IPS DF 6.9 (cell line): ENCODE results near the gene PRPH.
"Not testable (repeated sequence)": the region's sequence is repeated elsewhere in the genome, so short reads cannot be mapped to it uniquely, and the experiment has no call there.

Experiments
- DNase-seq: peaks from one replicate; pipeline ENCODE4 v3.0.0-alpha.2; 2013; ENCODE audit warnings: low read depth, low spot score
- H3K27ac ChIP-seq: one replicate; pipeline ENCODE4 v1.5.1; 2013; ENCODE audit warnings: low read length, control low read depth
- H3K27me3 ChIP-seq: 2 replicates; pipeline ENCODE4 v1.6.1; 2013; ENCODE audit warnings: mild to moderate bottlenecking, low read length; ENCODE audit not compliant: control insufficient read depth, insufficient read depth
- H3K36me3 ChIP-seq: 2 replicates; pipeline ENCODE4 v1.6.1; 2013; ENCODE audit warnings: low read length; ENCODE audit not compliant: control insufficient read depth, insufficient read depth
- H3K4me1 ChIP-seq: 2 replicates; pipeline ENCODE4 v1.6.1; 2013; ENCODE audit warnings: low read length; ENCODE audit not compliant: control insufficient read depth, insufficient read depth
- H3K4me3 ChIP-seq: 2 replicates; pipeline ENCODE4 v1.5.1; 2013; ENCODE audit warnings: mild to moderate bottlenecking, low read length
- H3K9me3 ChIP-seq: 2 replicates; pipeline ENCODE4 v1.6.1; 2013; ENCODE audit warnings: low read length, inconsistent platforms; ENCODE audit not compliant: control insufficient read depth, insufficient read depth
- WGBS: extraction: QIAGEN DNeasy Blood & Tissue Kit; methylation state at CpG from one replicate; pipeline ENCODE4 v1.1.7; 2013; ENCODE audit warnings: mixed read lengths, missing lambda C conversion rate; ENCODE audit not compliant: insufficient read length, insufficient coverage; 5-methylcytosine and 5-hydroxymethylcytosine counted together

Gene PRPH

GRCh38 chr12:49277466-49277865 lies 17.5 kb upstream of the PRPH start:
- DNase-seq, result no peak
- H3K27ac ChIP-seq, result no peak overlapping the region
- H3K4me3 ChIP-seq, result no peak overlapping the region
- 0 out of 2 replicates have a peak, but pooled peaks cover 2% of the 10 kb centered on the region for H3K4me1 ChIP-seq
- no CpG with 5 or more reads among the region's 7 CpGs for WGBS
- H3K9me3 ChIP-seq, result no peaks in the 10 kb centered on the region
- H3K36me3 ChIP-seq, result peaks cover 4% of the 10 kb centered on the region; the same call in 1 of the 2 replicates
- no peaks in the 10 kb centered on the region; the same call in 1 of the 2 replicates for H3K27me3 ChIP-seq

DNA sequence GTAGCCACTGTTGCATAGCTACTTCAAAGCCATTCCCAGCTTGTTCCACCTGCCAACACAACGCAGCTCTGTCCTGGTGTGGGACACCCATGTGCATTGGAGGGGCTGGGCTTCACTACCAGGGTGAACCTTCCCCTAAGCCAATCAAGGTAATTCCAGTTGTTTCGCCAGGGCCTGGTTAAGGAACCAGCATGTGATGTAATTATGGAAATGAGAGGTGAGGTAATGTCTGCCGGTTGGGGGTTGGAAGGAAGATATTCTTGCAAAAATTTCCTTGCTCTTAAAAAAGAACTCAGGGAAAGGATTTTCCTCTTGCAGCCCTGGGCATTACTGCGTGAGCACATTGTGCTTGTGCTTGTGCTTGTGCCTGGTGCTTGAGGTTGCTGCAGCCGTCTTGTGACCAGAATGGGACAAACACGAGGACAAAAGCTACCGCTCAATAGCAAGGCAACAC lies 15.2 kb upstream of the PRPH start:
- DNase-seq, result no peak
- Histone ChIP-seq H3K27me3 (no peaks in the 10 kb centered on the region; the same call in 1 of the 2 replicates), H3K4me3 (no peak overlapping the region), H3K9me3 (no peaks in the 10 kb centered on the region), H3K4me1 (0 out of 2 replicates have a peak, but pooled peaks cover 2% of the 10 kb centered on the region), H3K36me3 (no peaks in the 10 kb centered on the region), H3K27ac (no peak overlapping the region)
- no CpG with 5 or more reads among the region's 7 CpGs for WGBS

GRCh38 chr12:49280545-49280944 lies 14.4 kb upstream of the PRPH start:
- H3K4me3 ChIP-seq, DNase-seq, H3K36me3 ChIP-seq, H3K9me3 ChIP-seq, H3K27me3 ChIP-seq, H3K27ac ChIP-seq, H3K4me1 ChIP-seq: not testable (repeated sequence)
- no CpG with 5 or more reads among the region's 6 CpGs for WGBS

GRCh38 chr12:49282302-49282701 lies 12.6 kb upstream of the PRPH start:
- no peak for DNase-seq
- Histone ChIP-seq H3K9me3 (no peaks in the 10 kb centered on the region), H3K4me1 (0 out of 2 replicates have a peak, but pooled peaks cover 2% of the 10 kb centered on the region), H3K36me3 (no peaks in the 10 kb centered on the region), H3K27ac (no peak overlapping the region), H3K4me3 (no peak overlapping the region), H3K27me3 (no peaks in the 10 kb centered on the region)
- 100% methylated on average over 1 of the region's 5 CpGs for WGBS

DNA sequence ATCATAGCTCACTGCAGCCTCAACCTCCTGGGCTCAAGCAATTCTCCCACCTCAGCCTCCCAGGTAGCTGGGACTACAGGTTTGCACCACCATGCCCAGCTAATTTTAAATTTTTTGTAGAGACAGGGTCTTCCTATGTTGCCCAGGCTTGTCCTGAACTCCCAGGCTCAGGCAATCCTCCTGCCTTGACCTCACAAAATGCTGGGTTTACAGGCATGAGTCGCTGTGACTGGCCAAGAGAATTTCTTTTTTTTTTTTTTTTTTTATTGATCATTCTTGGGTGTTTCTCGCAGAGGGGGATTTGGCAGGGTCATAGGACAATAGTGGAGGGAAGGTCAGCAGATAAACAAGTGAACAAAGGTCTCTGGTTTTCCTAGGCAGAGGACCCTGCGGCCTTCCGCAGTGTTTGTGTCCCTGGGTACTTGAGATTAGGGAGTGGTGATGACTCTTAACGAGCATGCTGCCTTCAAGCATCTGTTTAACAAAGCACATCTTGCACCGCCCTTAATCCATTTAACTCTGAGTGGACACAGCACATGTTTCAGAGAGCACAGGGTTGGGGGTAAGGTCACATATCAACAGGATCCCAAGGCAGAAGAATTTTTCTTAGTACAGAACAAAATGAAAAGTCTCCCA lies 12.1 kb upstream of the PRPH start:
- no CpG with 5 or more reads among the region's 6 CpGs for WGBS
- not testable (repeated sequence) for H3K27ac ChIP-seq, H3K4me3 ChIP-seq, H3K4me1 ChIP-seq, H3K27me3 ChIP-seq, H3K9me3 ChIP-seq, H3K36me3 ChIP-seq, DNase-seq

DNA sequence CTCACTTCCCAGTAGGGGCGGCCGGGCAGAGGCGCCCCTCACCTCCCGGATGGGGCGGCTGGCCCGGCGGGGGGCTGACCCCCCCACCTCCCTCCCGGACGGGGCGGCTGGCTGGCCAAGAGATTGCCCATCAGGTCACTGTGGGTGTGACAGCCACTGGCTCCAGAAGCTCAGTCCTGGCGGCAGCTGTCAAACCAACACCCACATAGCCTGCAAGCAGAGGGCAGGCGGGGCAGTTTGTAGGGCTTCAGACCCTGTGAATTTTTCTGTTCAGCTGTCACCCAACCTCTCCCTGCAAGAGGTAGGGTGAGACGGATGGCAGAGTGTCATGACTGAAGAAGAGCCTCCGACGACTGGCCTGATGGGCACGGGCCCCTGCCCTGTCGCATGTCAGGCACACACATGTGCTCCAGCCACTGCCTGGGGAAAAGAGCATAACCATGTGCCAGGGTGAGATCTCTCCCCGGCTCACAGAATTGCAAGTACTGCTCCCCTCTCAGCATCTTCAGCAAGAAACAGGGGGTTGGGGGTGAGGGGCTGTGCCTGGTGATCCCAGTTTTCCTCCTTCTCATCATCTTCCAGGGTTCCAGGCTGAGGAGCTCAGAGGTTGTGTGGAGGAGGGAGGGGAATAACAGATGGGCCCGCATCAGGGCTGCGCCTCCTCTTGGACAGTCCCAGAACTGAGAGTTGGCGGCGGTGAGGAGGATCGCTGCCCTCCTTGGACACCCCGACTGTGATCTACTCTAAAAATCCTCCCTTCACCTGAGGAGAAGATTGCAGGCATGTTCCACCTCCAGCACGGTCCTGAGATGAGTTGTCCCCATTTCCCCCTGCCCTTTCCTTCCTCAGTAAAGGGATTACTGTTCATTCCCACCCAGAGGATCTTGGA lies 11.2 kb upstream of the PRPH start:
- Histone ChIP-seq H3K4me3 (no peak overlapping the region), H3K27ac (no peak overlapping the region), H3K4me1 (0 out of 2 replicates have a peak, but pooled peaks cover 2% of the 10 kb centered on the region), H3K9me3 (no peaks in the 10 kb centered on the region), H3K36me3 (no peaks in the 10 kb centered on the region), H3K27me3 (no peaks in the 10 kb centered on the region)
- no CpG with 5 or more reads among the region's 25 CpGs for WGBS
- no peak for DNase-seq

GRCh38 chr12:49284672-49285071 lies 10.3 kb upstream of the PRPH start:
- Histone ChIP-seq H3K27me3 (no peaks in the 10 kb centered on the region), H3K36me3 (no peaks in the 10 kb centered on the region), H3K4me1 (no peaks in the 10 kb centered on the region), H3K4me3 (no peak overlapping the region), H3K9me3 (no peaks in the 10 kb centered on the region), H3K27ac (no peak overlapping the region)
- no CpG with 5 or more reads among the region's 4 CpGs for WGBS
- DNase-seq, result no peak

DNA sequence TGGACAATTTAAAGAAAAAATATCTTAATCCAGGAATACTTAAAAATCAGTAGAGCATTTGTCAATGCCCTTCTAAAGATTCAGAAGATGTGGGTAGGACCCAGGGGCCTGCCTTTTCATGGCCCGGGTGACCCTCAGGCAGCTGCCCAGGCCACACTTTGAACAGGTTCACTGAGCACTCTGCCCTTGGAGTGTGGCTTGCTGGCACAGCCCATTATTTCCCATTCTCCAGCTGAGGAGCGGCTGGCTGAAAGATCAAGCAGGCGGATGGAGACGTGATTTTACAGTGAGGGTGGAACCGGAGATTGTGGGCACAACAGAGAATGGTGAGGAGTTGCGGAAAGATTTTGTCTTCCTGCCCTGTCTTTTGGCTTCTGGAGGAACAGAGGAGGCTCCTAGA lies 7.1 kb upstream of the PRPH start:
- H3K36me3 ChIP-seq, result no peaks in the 10 kb centered on the region
- peaks cover 4% of the 10 kb centered on the region; the same call in 1 of the 2 replicates for H3K27me3 ChIP-seq
- no peak overlapping the region for H3K4me3 ChIP-seq
- no peak for DNase-seq
- no peaks in the 10 kb centered on the region for H3K9me3 ChIP-seq
- WGBS, result no CpG with 5 or more reads among the region's 6 CpGs
- no peak overlapping the region for H3K27ac ChIP-seq
- H3K4me1 ChIP-seq, result no peaks in the 10 kb centered on the region

DNA sequence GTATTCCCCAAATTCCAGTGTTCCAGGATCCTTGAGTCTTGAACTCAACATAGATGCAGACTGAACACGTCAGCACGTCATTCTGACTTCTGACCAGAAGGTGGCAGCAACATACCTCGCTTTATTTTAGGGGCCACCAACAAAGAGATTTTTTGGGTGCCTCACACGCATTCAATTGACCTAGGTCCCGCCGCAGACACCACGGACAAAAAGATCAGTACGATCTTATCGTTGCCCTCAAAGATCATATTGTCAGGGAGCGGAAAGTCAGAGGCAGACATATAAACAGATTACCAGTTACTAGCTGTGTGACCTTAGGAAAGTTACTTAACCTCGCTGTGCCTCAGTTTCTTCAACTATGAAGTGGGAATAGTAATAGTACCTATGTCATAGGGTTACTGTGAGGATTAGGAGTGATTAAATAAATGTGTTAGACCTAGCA lies 6.5 kb upstream of the PRPH start:
- H3K4me3 ChIP-seq, result no peak overlapping the region
- WGBS, result no CpG with 5 or more reads among the region's 11 CpGs
- H3K9me3 ChIP-seq, result no peaks in the 10 kb centered on the region
- H3K27me3 ChIP-seq, result peaks cover 9% of the 10 kb centered on the region; the same call in 1 of the 2 replicates
- H3K4me1 ChIP-seq, result peaks cover 3% of the 10 kb centered on the region; the same call in 1 of the 2 replicates
- no peaks in the 10 kb centered on the region for H3K36me3 ChIP-seq
- DNase-seq, result no peak
- H3K27ac ChIP-seq, result no peak overlapping the region

GRCh38 chr12:49288922-49289555 lies 5.9 kb upstream of the PRPH start:
- WGBS, result no CpG with 5 or more reads among the region's 9 CpGs
- Histone ChIP-seq H3K4me1 (peaks cover 6% of the 10 kb centered on the region; the same call in 1 of the 2 replicates), H3K4me3 (no peak overlapping the region), H3K27ac (no peak overlapping the region), H3K36me3 (no peaks in the 10 kb centered on the region), H3K27me3 (peaks cover 15% of the 10 kb centered on the region), H3K9me3 (no peaks in the 10 kb centered on the region)
- DNase-seq, result no peak
